ENCODE results near the gene BAZ1B.
"Not testable (repeated sequence)": the region's sequence is repeated elsewhere in the genome, so short reads cannot be mapped to it uniquely, and the experiment has no call there.

BAZ1B gene

GRCh38 chr7:73429622-73430505, 92.2 kb downstream of the BAZ1B start:
- no peak for DNase-seq (ENCODE audit: low read depth in 2 of 2, low spot score in 1 of 2)

GRCh38 chr7:73429215-73429614, 92.9 kb downstream of the BAZ1B start:
- DNase-seq (ENCODE audit: low read depth in 2 of 2, low spot score in 1 of 2), result no peak

- DNase-seq (ENCODE audit: low read depth in 2 of 2, low spot score in 1 of 2), result no peak
These were observed 93.9 kb downstream of the BAZ1B start for GRCh38 chr7:73427902-73428787.

- DNase-seq (ENCODE audit: low read depth in 2 of 2, low spot score in 1 of 2), result no peak
These were observed 96.1 kb downstream of the BAZ1B start for GRCh38 chr7:73426016-73426415.

- no peak for DNase-seq (ENCODE audit: low read depth in 2 of 2, low spot score in 1 of 2)
These were observed 96.6 kb downstream of the BAZ1B start for GRCh38 chr7:73425356-73425983.

GRCh38 chr7:73424489-73424885, 97.6 kb downstream of the BAZ1B start:
- DNase-seq (ENCODE audit: low read depth in 2 of 2, low spot score in 1 of 2), result no peak

GRCh38 chr7:73423519-73424488, 98.3 kb downstream of the BAZ1B start:
- DNase-seq (ENCODE audit: low read depth in 2 of 2, low spot score in 1 of 2), result no peak

GRCh38 chr7:73420610-73421009, 101.5 kb downstream of the BAZ1B start:
- not testable (repeated sequence) for DNase-seq (ENCODE audit: low read depth in 2 of 2, low spot score in 1 of 2)

- not testable (repeated sequence) for DNase-seq (ENCODE audit: low read depth in 2 of 2, low spot score in 1 of 2)
These were observed 102.1 kb downstream of the BAZ1B start for GRCh38 chr7:73420016-73420415.

GRCh38 chr7:73418113-73418703, 103.9 kb downstream of the BAZ1B start:
- no peak for DNase-seq (ENCODE audit: low read depth in 2 of 2, low spot score in 1 of 2)

- DNase-seq (ENCODE audit: low read depth in 2 of 2, low spot score in 1 of 2), result not testable (repeated sequence)
These were observed 111.5 kb downstream of the BAZ1B start for GRCh38 chr7:73410541-73411131.

GRCh38 chr7:73404860-73405259, 117.2 kb downstream of the BAZ1B start:
- not testable (repeated sequence) for DNase-seq (ENCODE audit: low read depth in 2 of 2, low spot score in 1 of 2)

GRCh38 chr7:73399185-73400050, 122.7 kb downstream of the BAZ1B start:
- peak; percentile 27 to 56 for DNase-seq (ENCODE audit: low read depth in 2 of 2, low spot score in 1 of 2)

GRCh38 chr7:73397521-73398281, 124.4 kb downstream of the BAZ1B start:
- no peak for DNase-seq (ENCODE audit: low read depth in 2 of 2, low spot score in 1 of 2)

GRCh38 chr7:73395538-73396503, 126.3 kb downstream of the BAZ1B start:
- DNase-seq (ENCODE audit: low read depth in 2 of 2, low spot score in 1 of 2), result no peak

- DNase-seq (ENCODE audit: low read depth in 2 of 2, low spot score in 1 of 2), result no peak
These were observed 127.7 kb downstream of the BAZ1B start for GRCh38 chr7:73394422-73394821.

GRCh38 chr7:73391396-73391795, 130.7 kb downstream of the BAZ1B start:
- no peak for DNase-seq (ENCODE audit: low read depth in 2 of 2, low spot score in 1 of 2)
